ENCODE data around the gene RPS14.

GRCh38 chr5:150429410-150429873 is 20.1 kb downstream of the RPS14 start:
- TF ChIP-seq, protein P1, sequence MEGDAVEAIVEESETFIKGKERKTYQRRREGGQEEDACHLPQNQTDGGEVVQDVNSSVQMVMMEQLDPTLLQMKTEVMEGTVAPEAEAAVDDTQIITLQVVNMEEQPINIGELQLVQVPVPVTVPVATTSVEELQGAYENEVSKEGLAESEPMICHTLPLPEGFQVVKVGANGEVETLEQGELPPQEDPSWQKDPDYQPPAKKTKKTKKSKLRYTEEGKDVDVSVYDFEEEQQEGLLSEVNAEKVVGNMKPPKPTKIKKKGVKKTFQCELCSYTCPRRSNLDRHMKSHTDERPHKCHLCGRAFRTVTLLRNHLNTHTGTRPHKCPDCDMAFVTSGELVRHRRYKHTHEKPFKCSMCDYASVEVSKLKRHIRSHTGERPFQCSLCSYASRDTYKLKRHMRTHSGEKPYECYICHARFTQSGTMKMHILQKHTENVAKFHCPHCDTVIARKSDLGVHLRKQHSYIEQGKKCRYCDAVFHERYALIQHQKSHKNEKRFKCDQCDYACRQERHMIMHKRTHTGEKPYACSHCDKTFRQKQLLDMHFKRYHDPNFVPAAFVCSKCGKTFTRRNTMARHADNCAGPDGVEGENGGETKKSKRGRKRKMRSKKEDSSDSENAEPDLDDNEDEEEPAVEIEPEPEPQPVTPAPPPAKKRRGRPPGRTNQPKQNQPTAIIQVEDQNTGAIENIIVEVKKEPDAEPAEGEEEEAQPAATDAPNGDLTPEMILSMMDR (IDR thresholded peaks at IDR 0.05; ENCODE audit: low read depth, low read length): no peak
- TF ChIP-seq, protein P2, sequence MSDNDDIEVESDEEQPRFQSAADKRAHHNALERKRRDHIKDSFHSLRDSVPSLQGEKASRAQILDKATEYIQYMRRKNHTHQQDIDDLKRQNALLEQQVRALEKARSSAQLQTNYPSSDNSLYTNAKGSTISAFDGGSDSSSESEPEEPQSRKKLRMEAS (IDR thresholded peaks at IDR 0.05; ENCODE audit: low read depth, low read length): no peak
- TF ChIP-seq POLR2A (IDR thresholded peaks at IDR 0.05; ENCODE audit: extremely low read depth, insufficient read length): no peak

Measured in NB4 (cell line).